ENCODE data around the gene TTF1. TPM values are rescaled to one million over a fixed set of nuclear protein-coding genes. Genes with fewer than 3 reads are reported as not detected.

TTF1 gene
- total RNA-seq, 1 experiment from 2014 or later, result 26.9 TPM

GRCh38 chr9:132333556-132333955 lies 73.1 kb downstream of the TTF1 start:
- no peaks in the 10 kb centered on the region for H3K27me3 Mint-ChIP-seq (ENCODE audit: low read depth)
- H3T11ph ChIP-seq (ENCODE audit: low read length), result no peak overlapping the region
- H4K91ac ChIP-seq (ENCODE audit: insufficient read length, low read depth, low read length), result no peak overlapping the region
- H2BK12ac ChIP-seq (ENCODE audit: insufficient read length, low read depth, low read length), result no peak overlapping the region
- no peak overlapping the region for H2BK5ac ChIP-seq (ENCODE audit: insufficient read length, low read length)
- no peak overlapping the region for H3K27ac Mint-ChIP-seq
- no peak overlapping the region for H3K4ac ChIP-seq (ENCODE audit: low read depth, low read length)
- DNase-seq, result no peak
- no peaks in the 10 kb centered on the region for H4K20me1 ChIP-seq (ENCODE audit: control insufficient read depth, insufficient read depth, insufficient read length)
- no peak overlapping the region for H2BK15ac ChIP-seq (ENCODE audit: low read depth, low read length)
- no peak for TF ChIP-seq CTCF (conservative IDR thresholded peaks at IDR 0.05)
- H3K79me2 ChIP-seq (ENCODE audit: insufficient read depth, low read length), result no peaks in the 10 kb centered on the region
- no CpG with 5 or more reads among the region's 1 CpG for WGBS (ENCODE audit: extremely low coverage, insufficient read length, low lambda C conversion rate)
- H2BK120ac ChIP-seq (ENCODE audit: low read depth, low read length, poor library complexity, severe bottlenecking), result no peak overlapping the region
- no peak overlapping the region for H3K23ac ChIP-seq (ENCODE audit: insufficient read length, low read depth, low read length)
- no peaks in the 10 kb centered on the region for H3K9me3 ChIP-seq (ENCODE audit: control insufficient read depth, low read depth, low read length)
- H3K36me3 Mint-ChIP-seq (ENCODE audit: insufficient read depth in 1 of 3, low read depth in 3 of 3), result peaks cover 38 to 93% (median 79%) of the 10 kb centered on the region in 3 experiments; a peak in 6 of 7 replicates
- H3K14ac ChIP-seq (ENCODE audit: insufficient read depth, low read length), result no peak overlapping the region
- H3K4me1 Mint-ChIP-seq, result no peaks in the 10 kb centered on the region
- no peak overlapping the region for H3K4me3 Mint-ChIP-seq
- no peak overlapping the region for H2BK20ac ChIP-seq (ENCODE audit: low read depth, low read length, poor library complexity, severe bottlenecking)
- H3K23me2 ChIP-seq (ENCODE audit: insufficient read length, low read depth, low read length, poor library complexity, severe bottlenecking), result no peaks in the 10 kb centered on the region
- no peak overlapping the region for H3K27ac ChIP-seq (ENCODE audit: insufficient read length, low read depth, low read length)
- no peaks in the 10 kb centered on the region for H3K27me3 ChIP-seq (ENCODE audit: insufficient read depth, low read length)
- no peak overlapping the region for H2AFZ ChIP-seq (ENCODE audit: low read length)
- H3K9ac ChIP-seq (ENCODE audit: extremely low read depth, insufficient read length, low read length), result no peak overlapping the region
- no peak overlapping the region for H3K56ac ChIP-seq (ENCODE audit: insufficient read length, low read depth, low read length)
- no peaks in the 10 kb centered on the region for H3K9me3 Mint-ChIP-seq
- no peaks in the 10 kb centered on the region for H3K79me1 ChIP-seq (ENCODE audit: insufficient read depth, low read depth, low read length, poor library complexity, severe bottlenecking)
- no peak overlapping the region for H2AK5ac ChIP-seq (ENCODE audit: insufficient read length, low read length)
- H4K5ac ChIP-seq (ENCODE audit: insufficient read length, low read depth, low read length), result no peak overlapping the region
- H4K8ac ChIP-seq (replicated peaks; ENCODE audit: insufficient read length, low read depth, low read length), result no peak overlapping the region
- H3K4me2 ChIP-seq (ENCODE audit: insufficient read depth, insufficient read length, low read length), result no peak overlapping the region
- H3K4me1 ChIP-seq (ENCODE audit: insufficient read depth, low read length), result no peaks in the 10 kb centered on the region
- H3K18ac ChIP-seq (ENCODE audit: insufficient read length, low read depth, low read length), result no peak overlapping the region
